ENCODE results near the gene PADI1. TPM values are rescaled to one million over a fixed set of nuclear protein-coding genes. Genes with fewer than 3 reads are reported as not detected.

The PADI1 gene, protein sequence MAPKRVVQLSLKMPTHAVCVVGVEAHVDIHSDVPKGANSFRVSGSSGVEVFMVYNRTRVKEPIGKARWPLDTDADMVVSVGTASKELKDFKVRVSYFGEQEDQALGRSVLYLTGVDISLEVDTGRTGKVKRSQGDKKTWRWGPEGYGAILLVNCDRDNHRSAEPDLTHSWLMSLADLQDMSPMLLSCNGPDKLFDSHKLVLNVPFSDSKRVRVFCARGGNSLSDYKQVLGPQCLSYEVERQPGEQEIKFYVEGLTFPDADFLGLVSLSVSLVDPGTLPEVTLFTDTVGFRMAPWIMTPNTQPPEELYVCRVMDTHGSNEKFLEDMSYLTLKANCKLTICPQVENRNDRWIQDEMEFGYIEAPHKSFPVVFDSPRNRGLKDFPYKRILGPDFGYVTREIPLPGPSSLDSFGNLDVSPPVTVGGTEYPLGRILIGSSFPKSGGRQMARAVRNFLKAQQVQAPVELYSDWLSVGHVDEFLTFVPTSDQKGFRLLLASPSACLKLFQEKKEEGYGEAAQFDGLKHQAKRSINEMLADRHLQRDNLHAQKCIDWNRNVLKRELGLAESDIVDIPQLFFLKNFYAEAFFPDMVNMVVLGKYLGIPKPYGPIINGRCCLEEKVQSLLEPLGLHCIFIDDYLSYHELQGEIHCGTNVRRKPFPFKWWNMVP
- total RNA-seq = 0.09 and 0.11 TPM in 2 replicates

GRCh38 chr1:17204546-17205440 lies at the start of gene PADI1:
PADI1 (plus strand) TSS chr1:17205128; CDS start chr1:17205218, 90 bp downstream.

GRCh38 chr1:17248781-17249180 lies 43.9 kb downstream of the PADI1 start, which contains the start of gene PADI3:
PADI3 (plus strand) TSS chr1:17249098; CDS start chr1:17249138, 40 bp downstream.

Other genes with a start within 250 kb of the PADI1 start
- gene MFAP2, start 224.5 kb upstream of the PADI1 start, total RNA-seq = 20.9 and 22.0 TPM in 2 replicates
- gene ATP13A2, start 193.2 kb upstream of the PADI1 start, total RNA-seq = 27.6 and 31.8 TPM in 2 replicates
- gene SDHB, start 151.1 kb upstream of the PADI1 start, total RNA-seq = 119 and 123 TPM in 2 replicates
- gene PADI2, start 85.7 kb upstream of the PADI1 start, total RNA-seq = under 0.01 and 0.33 TPM in 2 replicates
- not detected in 2 replicates for gene PADI3, start 44.0 kb downstream of the PADI1 start, total RNA-seq
- not detected in 2 replicates for gene PADI4, start 103.1 kb downstream of the PADI1 start, total RNA-seq
- not detected in 2 replicates for gene PADI6, start 167.1 kb downstream of the PADI1 start, total RNA-seq
- 64.2 and 75.7 TPM in 2 replicates for gene RCC2, start 234.5 kb downstream of the PADI1 start, total RNA-seq